ENCODE measurements around the gene GMFB. TPM values are rescaled to one million over a fixed set of nuclear protein-coding genes. Genes with fewer than 3 reads are reported as not detected.

Gene GMFB
- total RNA-seq, 2 experiments from 2014 or later = 45.7 to 82.2 TPM

DNA sequence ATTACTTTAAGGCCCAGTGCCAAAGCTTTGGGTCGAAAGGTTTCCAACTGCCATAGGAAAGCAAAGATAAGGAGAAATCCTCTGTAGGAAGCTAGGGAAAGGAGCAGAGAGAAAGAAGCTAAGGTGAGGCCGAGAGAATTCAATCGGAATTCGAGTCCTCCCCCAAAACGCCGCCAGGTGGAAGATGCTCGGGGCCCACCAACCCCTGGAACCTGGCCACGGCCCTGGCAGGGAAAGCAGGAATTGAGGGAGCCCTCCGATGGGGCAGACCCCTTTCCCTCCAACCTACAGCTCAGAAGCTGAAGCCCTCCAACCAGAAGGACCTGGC, 498 bp downstream of the GMFB start:
- Histone ChIP-seq H2AFZ (ENCODE audit: low read length) (peak overlapping the region; percentile 46; the same call in 1 of the 2 replicates), H3K9me3 (ENCODE audit: low read length) (no peaks in the 10 kb centered on the region), H3K4me3 (ENCODE audit: low read depth, low read length, poor library complexity, severe bottlenecking) (peak overlapping the region; percentile 87), H3K36me3 (ENCODE audit: insufficient read depth, low read length) (peaks cover 5% of the 10 kb centered on the region; the same call in 1 of the 2 replicates), H3K79me2 (ENCODE audit: insufficient read depth, low read depth, low read length) (peaks cover 61% of the 10 kb centered on the region), H4K20me1 (ENCODE audit: insufficient read depth, low read length) (0 out of 2 replicates have a peak, but pooled peaks cover 4% of the 10 kb centered on the region), H3K9me2 (ENCODE audit: insufficient read depth, low read length) (no peaks in the 10 kb centered on the region), H3K27ac (ENCODE audit: low read depth, low read length, poor library complexity, severe bottlenecking) (peak overlapping the region; percentile 65), H3K4me2 (ENCODE audit: low read length) (peak overlapping the region; percentile 90), H3K4me1 (ENCODE audit: insufficient read depth, low read length, poor library complexity, severe bottlenecking) (peaks cover 57% of the 10 kb centered on the region)
- BruUV-seq (replicated peaks) = no TSS peak
- CTCF ChIA-PET (ENCODE audit: unreplicated experiment) = interaction anchor here (1.0 to 1.7 kb wide), 2 partner anchors 22 to 47 kb away, joined by 3 read pairs; partner anchors contain the start of gene CGRRF1
- TF ChIP-seq, protein P1, sequence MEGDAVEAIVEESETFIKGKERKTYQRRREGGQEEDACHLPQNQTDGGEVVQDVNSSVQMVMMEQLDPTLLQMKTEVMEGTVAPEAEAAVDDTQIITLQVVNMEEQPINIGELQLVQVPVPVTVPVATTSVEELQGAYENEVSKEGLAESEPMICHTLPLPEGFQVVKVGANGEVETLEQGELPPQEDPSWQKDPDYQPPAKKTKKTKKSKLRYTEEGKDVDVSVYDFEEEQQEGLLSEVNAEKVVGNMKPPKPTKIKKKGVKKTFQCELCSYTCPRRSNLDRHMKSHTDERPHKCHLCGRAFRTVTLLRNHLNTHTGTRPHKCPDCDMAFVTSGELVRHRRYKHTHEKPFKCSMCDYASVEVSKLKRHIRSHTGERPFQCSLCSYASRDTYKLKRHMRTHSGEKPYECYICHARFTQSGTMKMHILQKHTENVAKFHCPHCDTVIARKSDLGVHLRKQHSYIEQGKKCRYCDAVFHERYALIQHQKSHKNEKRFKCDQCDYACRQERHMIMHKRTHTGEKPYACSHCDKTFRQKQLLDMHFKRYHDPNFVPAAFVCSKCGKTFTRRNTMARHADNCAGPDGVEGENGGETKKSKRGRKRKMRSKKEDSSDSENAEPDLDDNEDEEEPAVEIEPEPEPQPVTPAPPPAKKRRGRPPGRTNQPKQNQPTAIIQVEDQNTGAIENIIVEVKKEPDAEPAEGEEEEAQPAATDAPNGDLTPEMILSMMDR (conservative IDR thresholded peaks at IDR 0.05; ENCODE audit: low read length) = peak; percentile 24; the same call in 1 of the 2 replicates
- no peak for TF ChIP-seq EZH2phosphoT487 (IDR thresholded peaks at IDR 0.05; ENCODE audit: borderline replicate concordance, low read depth, low read length)
- intact Hi-C loops (cut with micrococcal nuclease; ENCODE audit: unreplicated experiment) = loop anchor here (2.0 kb wide), 1 partner anchor 91 kb away; the partner anchor contains the start of gene CDKN3
- POLR2A ChIA-PET = interaction anchor here (1.2 to 9.3 kb wide), 5 partner anchors 20 to 90 kb away, joined by 3 to 75 read pairs (median 5); partner anchors contain the start of genes CDKN3 and CGRRF1
- DNase-seq (ENCODE audit: low spot score) = peak; percentile 39

DNA sequence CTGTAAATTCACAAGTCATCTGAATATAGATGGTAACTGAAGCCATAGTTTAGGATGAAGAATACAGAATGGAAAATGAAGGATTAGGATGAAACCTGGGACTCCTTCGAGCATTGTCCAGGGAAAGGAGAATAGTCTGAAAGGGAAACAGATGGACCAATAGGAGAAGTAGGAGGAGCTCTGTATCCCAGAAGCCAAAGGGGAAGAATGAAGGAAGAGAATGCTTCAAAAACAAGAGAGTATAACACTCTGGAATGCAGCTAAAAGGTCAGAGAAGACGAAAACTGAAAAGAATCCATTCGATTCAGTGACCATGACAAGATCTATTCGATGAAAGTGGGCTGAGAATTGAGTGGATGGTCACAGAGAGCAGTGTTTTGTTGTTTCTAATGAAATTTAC, 1.0 kb downstream of the GMFB start:
- Histone ChIP-seq H3K27ac (ENCODE audit: low read depth, low read length, poor library complexity, severe bottlenecking) (peak overlapping the region; percentile 65), H3K79me2 (ENCODE audit: insufficient read depth, low read depth, low read length) (peaks cover 66% of the 10 kb centered on the region), H3K4me2 (ENCODE audit: low read length) (peak overlapping the region; percentile 90), H3K4me3 (ENCODE audit: low read depth, low read length, poor library complexity, severe bottlenecking) (peak overlapping the region; percentile 87), H4K20me1 (ENCODE audit: insufficient read depth, low read length) (0 out of 2 replicates have a peak, but pooled peaks cover 4% of the 10 kb centered on the region), H2AFZ (ENCODE audit: low read length) (no peak overlapping the region), H3K36me3 (ENCODE audit: insufficient read depth, low read length) (peaks cover 10% of the 10 kb centered on the region), H3K9me2 (ENCODE audit: insufficient read depth, low read length) (no peaks in the 10 kb centered on the region), H3K9me3 (ENCODE audit: low read length) (no peaks in the 10 kb centered on the region; the same call in 1 of the 2 replicates), H3K4me1 (ENCODE audit: insufficient read depth, low read length, poor library complexity, severe bottlenecking) (peaks cover 62% of the 10 kb centered on the region)
- TF ChIP-seq EZH2phosphoT487 (IDR thresholded peaks at IDR 0.05; ENCODE audit: borderline replicate concordance, low read depth, low read length) = no peak
- TF ChIP-seq, protein P1 (conservative IDR thresholded peaks at IDR 0.05; ENCODE audit: low read length) = no peak
- CTCF ChIA-PET (ENCODE audit: unreplicated experiment) = interaction anchor here (0.6 to 1.7 kb wide), 3 partner anchors 22 to 46 kb away, joined by 3 read pairs; partner anchors contain the start of gene CGRRF1
- POLR2A ChIA-PET = interaction anchor here (0.9 to 9.3 kb wide), 7 partner anchors 9 to 90 kb away, joined by 3 to 75 read pairs (median 5); partner anchors contain the start of genes CDKN3 and CGRRF1
- TSS peak; percentile 56 for BruUV-seq (replicated peaks)
- DNase-seq (ENCODE audit: low spot score) = no peak
- intact Hi-C loops (cut with micrococcal nuclease; ENCODE audit: unreplicated experiment) = loop anchor here (2.0 kb wide), 1 partner anchor 91 kb away; the partner anchor contains the start of gene CDKN3

DNA sequence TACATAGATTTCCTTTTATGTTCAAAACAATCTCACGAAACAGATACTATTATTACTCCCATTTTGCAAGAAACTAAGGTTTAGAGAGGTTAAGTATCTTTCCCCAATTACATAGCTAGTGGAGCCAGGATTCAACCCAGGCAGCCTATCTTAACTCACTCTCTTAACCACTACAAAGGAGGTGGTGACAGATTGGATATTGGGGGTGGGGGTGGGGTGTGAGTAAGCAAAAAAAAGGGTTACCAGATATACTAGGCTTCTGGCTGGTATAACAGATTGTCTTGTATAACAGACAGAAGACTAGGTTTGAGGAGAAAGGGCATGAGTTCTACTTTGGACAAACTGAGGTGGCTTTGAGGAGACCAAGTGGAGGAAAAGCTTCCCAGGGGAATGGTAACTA, 2.1 kb downstream of the GMFB start:
- TSS peak; percentile 7 for BruUV-seq (replicated peaks)
- H3K9me2 ChIP-seq (ENCODE audit: insufficient read depth, low read length) = no peaks in the 10 kb centered on the region
- H3K4me1 ChIP-seq (ENCODE audit: insufficient read depth, low read length, poor library complexity, severe bottlenecking) = peaks cover 73% of the 10 kb centered on the region
- ChIA-PET CTCF (ENCODE audit: unreplicated experiment) (no interaction called here), POLR2A (interaction anchor here (0.7 to 9.3 kb wide), 6 partner anchors 22 to 189 kb away, joined by 3 to 75 read pairs (median 6); partner anchors contain the start of genes CDKN3 and CGRRF1)
- H3K36me3 ChIP-seq (ENCODE audit: insufficient read depth, low read length) = peaks cover 21% of the 10 kb centered on the region
- 0 out of 2 replicates have a peak, but pooled peaks cover 4% of the 10 kb centered on the region for H4K20me1 ChIP-seq (ENCODE audit: insufficient read depth, low read length)
- H3K27ac ChIP-seq (ENCODE audit: low read depth, low read length, poor library complexity, severe bottlenecking) = peak overlapping the region; percentile 93
- H3K9me3 ChIP-seq (ENCODE audit: low read length) = no peaks in the 10 kb centered on the region; the same call in 1 of the 2 replicates
- H3K79me2 ChIP-seq (ENCODE audit: insufficient read depth, low read depth, low read length) = peaks cover 77% of the 10 kb centered on the region
- DNase-seq (ENCODE audit: low spot score) = peak; percentile 19
- intact Hi-C loops (cut with micrococcal nuclease; ENCODE audit: unreplicated experiment) = no loop called here
- TF ChIP-seq, protein P1 (conservative IDR thresholded peaks at IDR 0.05; ENCODE audit: low read length) = no peak
- TF ChIP-seq EZH2phosphoT487 (IDR thresholded peaks at IDR 0.05; ENCODE audit: borderline replicate concordance, low read depth, low read length) = no peak
- peak overlapping the region; percentile 65 for H3K4me2 ChIP-seq (ENCODE audit: low read length)
- H2AFZ ChIP-seq (ENCODE audit: low read length) = no peak overlapping the region
- peak overlapping the region; percentile 87 for H3K4me3 ChIP-seq (ENCODE audit: low read depth, low read length, poor library complexity, severe bottlenecking)

Data from OCI-LY7 (cell line).